Liver (tissue), 9 donors: Measurements from ENCODE around the gene KRTAP21-1. TPM values are rescaled to one million over a fixed set of nuclear protein-coding genes. Genes with fewer than 3 reads are reported as not detected.

Experiments used
- DNase-seq: peaks from one replicate; pipeline ENCODE4 v3.0.0-alpha.2; 2017; ENCODE audit warnings: low spot score
- H3K27ac ChIP-seq, 2 donors: one replicate each; pipeline ENCODE4 v1.7.0; 2013; ENCODE audit warnings: inconsistent platforms in 2 of 2, low read length in 2 of 2, control low read depth in 1 of 2, low read depth in 1 of 2, mild to moderate bottlenecking in 1 of 2
- H3K27me3 ChIP-seq, 4 donors: one replicate each; pipeline versions ENCODE4 v1.6.1 to v1.7.0; 2013; ENCODE audit warnings: low read length in 3 of 4, inconsistent platforms in 1 of 4, mild to moderate bottlenecking in 1 of 4, moderate library complexity in 1 of 4; ENCODE audit not compliant: control insufficient read depth in 4 of 4, insufficient read depth in 4 of 4
- H3K36me3 ChIP-seq, 4 donors: one replicate each; pipeline versions ENCODE4 v1.6.1 to v1.7.0; 2013; ENCODE audit warnings: low read length in 3 of 4, mild to moderate bottlenecking in 3 of 4, low read depth in 1 of 4, moderate library complexity in 1 of 4; ENCODE audit not compliant: control insufficient read depth in 4 of 4, insufficient read depth in 3 of 4
- H3K4me1 ChIP-seq, 4 donors: one replicate each; pipeline versions ENCODE4 v1.6.1 to v1.7.0; 2013; ENCODE audit warnings: low read length in 3 of 4, mild to moderate bottlenecking in 3 of 4, moderate library complexity in 1 of 4; ENCODE audit not compliant: control insufficient read depth in 4 of 4, insufficient read depth in 4 of 4
- H3K4me3 ChIP-seq, 3 donors: one replicate each; pipeline versions ENCODE4 v1.6.1 to v1.7.0; 2013; ENCODE audit warnings: low read length in 3 of 3, control low read depth in 1 of 3, low read depth in 1 of 3, mild to moderate bottlenecking in 1 of 3
- H3K9ac ChIP-seq, 2 donors: one replicate each; pipeline ENCODE4 v1.7.0; 2013; ENCODE audit warnings: low read length in 2 of 2, mild to moderate bottlenecking in 2 of 2, moderate library complexity in 2 of 2, control low read depth in 1 of 2, low read depth in 1 of 2
- H3K9me3 ChIP-seq, 4 donors: one replicate each; pipeline versions ENCODE4 v1.6.1 to v1.7.0; 2013; ENCODE audit warnings: low read length in 3 of 4; ENCODE audit not compliant: control insufficient read depth in 4 of 4
- ATF3 ChIP-seq: IDR thresholded peaks from 2 replicates; pipeline ENCODE4 v1.6.1; 2016; ENCODE audit warnings: antibody characterized with exemption
- CTCF ChIP-seq: fragments of 150-350 bp; IDR thresholded peaks from 2 replicates; pipeline ENCODE4 v1.5.1; 2017; ENCODE audit warnings: improper control_type of control experiment, low read depth, low read length; ENCODE audit not compliant: missing input control
- EGR1 ChIP-seq, 2 donors: IDR thresholded peaks; 2 replicates each; pipeline ENCODE4 v1.6.1; 2016 to 2018; ENCODE audit warnings: antibody characterized with exemption in 2 of 2, low read depth in 2 of 2
- FOXA1 ChIP-seq: IDR thresholded peaks from 2 replicates; pipeline ENCODE4 v1.6.1; 2016; ENCODE audit warnings: antibody characterized with exemption
- FOXA2 ChIP-seq: IDR thresholded peaks from 2 replicates; pipeline ENCODE4 v1.6.1; 2016; ENCODE audit warnings: antibody characterized with exemption
- GABPA ChIP-seq, 2 donors: IDR thresholded peaks in 1 of 2; conservative IDR thresholded peaks in 1 of 2; 2 replicates each; pipeline ENCODE4 v1.6.1; 2016; ENCODE audit warnings: antibody characterized with exemption in 2 of 2, mild to moderate bottlenecking in 1 of 2, moderate library complexity in 1 of 2
- HNF4A ChIP-seq, 2 donors: conservative IDR thresholded peaks; 2 replicates each; pipeline ENCODE4 v1.6.1; 2016; ENCODE audit warnings: antibody characterized with exemption in 2 of 2, mild to moderate bottlenecking in 2 of 2
- HNF4G ChIP-seq: IDR thresholded peaks from 2 replicates; pipeline ENCODE4 v1.6.1; 2016; ENCODE audit warnings: antibody characterized with exemption
- JUND ChIP-seq, 2 donors: IDR thresholded peaks; 2 replicates each; pipeline ENCODE4 v1.6.1; 2016; ENCODE audit warnings: antibody characterized with exemption in 2 of 2
- NR2F2 ChIP-seq: IDR thresholded peaks from 2 replicates; pipeline ENCODE4 v1.6.1; 2016; ENCODE audit warnings: antibody characterized with exemption
- RAD21 ChIP-seq, 2 donors: IDR thresholded peaks; 2 replicates each; pipeline ENCODE4 v1.6.1; 2016; ENCODE audit warnings: antibody characterized with exemption in 2 of 2, mild to moderate bottlenecking in 2 of 2
- REST ChIP-seq: IDR thresholded peaks from 2 replicates; pipeline ENCODE4 v1.6.1; 2016; ENCODE audit warnings: antibody characterized with exemption, mild to moderate bottlenecking
- RXRA ChIP-seq, 2 donors: IDR thresholded peaks; 2 replicates each; pipeline ENCODE4 v1.6.1; 2017 to 2018; ENCODE audit warnings: antibody characterized with exemption in 2 of 2, mild to moderate bottlenecking in 1 of 2
- SP1 ChIP-seq: IDR thresholded peaks from 2 replicates; pipeline ENCODE4 v1.6.1; 2018; ENCODE audit warnings: antibody characterized with exemption, mild to moderate bottlenecking
- TAF1 ChIP-seq: conservative IDR thresholded peaks from 2 replicates; pipeline ENCODE4 v1.6.1; 2016; ENCODE audit warnings: antibody characterized with exemption, mild to moderate bottlenecking
- YY1 ChIP-seq: IDR thresholded peaks from 2 replicates; pipeline ENCODE4 v1.6.1; 2016; ENCODE audit warnings: antibody characterized with exemption, mild to moderate bottlenecking
- WGBS: extraction: QIAGEN DNeasy Blood & Tissue Kit; methylation state at CpG from one replicate; pipeline ENCODE4 v1.1.7; 2013; 5-methylcytosine and 5-hydroxymethylcytosine counted together
- polyA plus RNA-seq, 2 donors: library from polyadenylated mRNA; stranded (reverse) in 1 of 2; unstranded in 1 of 2; fragments of 200-250 nt in 1 of 2; fragments of >200 nt in 1 of 2; fragmentation: Nextera tagmentation in 1 of 2; extraction: Ambion mirVana in 1 of 2; gene quantifications; one replicate each; pipeline versions ENCODE4 v1.2.1 to v1.2.3, GENCODE V29; 2013 to 2015
- total RNA-seq, 2 donors: library from RNA; depleted of rRNA; stranded (reverse); fragments of >200 nt; gene quantifications; one replicate each; pipeline ENCODE4 v1.2.3, GENCODE V29; 2014
- TF ChIP-seq, protein P1 (sequence below): IDR thresholded peaks from 2 replicates; pipeline ENCODE4 v1.6.1; 2016; ENCODE audit warnings: antibody characterized with exemption
- TF ChIP-seq, protein P2 (sequence below): IDR thresholded peaks from 2 replicates; pipeline ENCODE4 v1.6.1; 2016; ENCODE audit warnings: antibody characterized with exemption
- donor health status: healthy.
- donor health status: healthy.
- donor health status: healthy.
- donor health status: healthy.
- donor health status: healthy.

KRTAP21-1 gene
- total and polyA plus RNA-seq, 4 donors = not detected

GRCh38 chr21:30714456-30714855, 40.8 kb downstream of the KRTAP21-1 start:
- TF ChIP-seq FOXA1 (no peak), NR2F2 (no peak), HNF4A (conservative IDR thresholded peaks at IDR 0.05) (no peak), REST (no peak), EGR1 (IDR thresholded peaks at IDR 0.05; ENCODE audit: low read depth in 2 of 2) (no peak), SP1 (no peak), JUND (IDR thresholded peaks at IDR 0.05) (no peak), RAD21 (IDR thresholded peaks at IDR 0.05) (no peak), RXRA (IDR thresholded peaks at IDR 0.05) (no peak), TAF1 (no peak), FOXA2 (no peak), CTCF (no peak), ATF3 (no peak), YY1 (no peak), HNF4G (no peak), GABPA (IDR thresholded peaks at IDR 0.05 in 1 of 2, conservative IDR thresholded peaks at IDR 0.05 in 1 of 2) (no peak)
- TF ChIP-seq, protein P1, sequence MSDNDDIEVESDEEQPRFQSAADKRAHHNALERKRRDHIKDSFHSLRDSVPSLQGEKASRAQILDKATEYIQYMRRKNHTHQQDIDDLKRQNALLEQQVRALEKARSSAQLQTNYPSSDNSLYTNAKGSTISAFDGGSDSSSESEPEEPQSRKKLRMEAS = no peak
- TF ChIP-seq, protein P2, sequence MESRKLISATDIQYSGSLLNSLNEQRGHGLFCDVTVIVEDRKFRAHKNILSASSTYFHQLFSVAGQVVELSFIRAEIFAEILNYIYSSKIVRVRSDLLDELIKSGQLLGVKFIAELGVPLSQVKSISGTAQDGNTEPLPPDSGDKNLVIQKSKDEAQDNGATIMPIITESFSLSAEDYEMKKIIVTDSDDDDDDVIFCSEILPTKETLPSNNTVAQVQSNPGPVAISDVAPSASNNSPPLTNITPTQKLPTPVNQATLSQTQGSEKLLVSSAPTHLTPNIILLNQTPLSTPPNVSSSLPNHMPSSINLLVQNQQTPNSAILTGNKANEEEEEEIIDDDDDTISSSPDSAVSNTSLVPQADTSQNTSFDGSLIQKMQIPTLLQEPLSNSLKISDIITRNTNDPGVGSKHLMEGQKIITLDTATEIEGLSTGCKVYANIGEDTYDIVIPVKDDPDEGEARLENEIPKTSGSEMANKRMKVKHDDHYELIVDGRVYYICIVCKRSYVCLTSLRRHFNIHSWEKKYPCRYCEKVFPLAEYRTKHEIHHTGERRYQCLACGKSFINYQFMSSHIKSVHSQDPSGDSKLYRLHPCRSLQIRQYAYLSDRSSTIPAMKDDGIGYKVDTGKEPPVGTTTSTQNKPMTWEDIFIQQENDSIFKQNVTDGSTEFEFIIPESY = no peak
- WGBS = 60% methylated on average over 3 of the region's 3 CpGs
- no peaks in the 10 kb centered on the region for H3K27me3 ChIP-seq
- H3K4me3 ChIP-seq = no peak overlapping the region
- H3K36me3 ChIP-seq = no peaks in the 10 kb centered on the region
- no peak for DNase-seq
- H3K9ac ChIP-seq = no peak overlapping the region
- no peak overlapping the region for H3K27ac ChIP-seq
- H3K9me3 ChIP-seq = peaks cover 0 to 2% (median 0%) of the 10 kb centered on the region in 4 donors
- peaks cover 0 to 2% (median 0%) of the 10 kb centered on the region in 4 donors for H3K4me1 ChIP-seq
